ENCODE results near the gene CYLD.
A peak's percentile ranks its signal among the peaks of the same experiment; 100 is the strongest.

CYLD gene

GRCh38 chr16:50739031-50739430, 2.9 kb upstream of the CYLD start:
- TF ChIP-seq, protein P1, sequence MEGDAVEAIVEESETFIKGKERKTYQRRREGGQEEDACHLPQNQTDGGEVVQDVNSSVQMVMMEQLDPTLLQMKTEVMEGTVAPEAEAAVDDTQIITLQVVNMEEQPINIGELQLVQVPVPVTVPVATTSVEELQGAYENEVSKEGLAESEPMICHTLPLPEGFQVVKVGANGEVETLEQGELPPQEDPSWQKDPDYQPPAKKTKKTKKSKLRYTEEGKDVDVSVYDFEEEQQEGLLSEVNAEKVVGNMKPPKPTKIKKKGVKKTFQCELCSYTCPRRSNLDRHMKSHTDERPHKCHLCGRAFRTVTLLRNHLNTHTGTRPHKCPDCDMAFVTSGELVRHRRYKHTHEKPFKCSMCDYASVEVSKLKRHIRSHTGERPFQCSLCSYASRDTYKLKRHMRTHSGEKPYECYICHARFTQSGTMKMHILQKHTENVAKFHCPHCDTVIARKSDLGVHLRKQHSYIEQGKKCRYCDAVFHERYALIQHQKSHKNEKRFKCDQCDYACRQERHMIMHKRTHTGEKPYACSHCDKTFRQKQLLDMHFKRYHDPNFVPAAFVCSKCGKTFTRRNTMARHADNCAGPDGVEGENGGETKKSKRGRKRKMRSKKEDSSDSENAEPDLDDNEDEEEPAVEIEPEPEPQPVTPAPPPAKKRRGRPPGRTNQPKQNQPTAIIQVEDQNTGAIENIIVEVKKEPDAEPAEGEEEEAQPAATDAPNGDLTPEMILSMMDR (conservative IDR thresholded peaks at IDR 0.05; ENCODE audit: low read depth, low read length), result no peak
- H3K4me3 ChIP-seq (ENCODE audit: low read depth, low read length), result no peak overlapping the region
- DNase-seq (ENCODE audit: low read depth), result no peak

DNA sequence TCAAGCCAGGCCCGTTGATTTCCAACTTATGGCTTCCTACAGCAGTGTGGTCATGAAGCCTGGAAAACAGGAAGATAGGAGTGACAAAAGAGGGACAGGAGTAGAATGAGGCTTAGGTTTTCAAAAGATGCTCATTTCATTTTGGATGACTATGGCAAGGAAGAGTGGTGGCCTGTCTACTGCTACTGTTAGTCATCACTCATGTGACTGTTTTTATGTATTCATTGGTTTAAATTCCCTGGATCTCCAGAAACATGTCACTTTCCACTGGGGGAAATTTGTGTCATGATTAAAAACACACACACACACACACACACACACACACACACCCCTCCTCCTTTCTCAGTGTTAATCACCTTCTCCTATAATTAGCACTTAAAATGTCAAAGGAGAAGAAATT, 1.1 kb upstream of the CYLD start:
- DNase-seq (ENCODE audit: low read depth), result no peak
- no peak overlapping the region for H3K4me3 ChIP-seq (ENCODE audit: low read depth, low read length)
- TF ChIP-seq, protein P1 (conservative IDR thresholded peaks at IDR 0.05; ENCODE audit: low read depth, low read length), result no peak

DNA sequence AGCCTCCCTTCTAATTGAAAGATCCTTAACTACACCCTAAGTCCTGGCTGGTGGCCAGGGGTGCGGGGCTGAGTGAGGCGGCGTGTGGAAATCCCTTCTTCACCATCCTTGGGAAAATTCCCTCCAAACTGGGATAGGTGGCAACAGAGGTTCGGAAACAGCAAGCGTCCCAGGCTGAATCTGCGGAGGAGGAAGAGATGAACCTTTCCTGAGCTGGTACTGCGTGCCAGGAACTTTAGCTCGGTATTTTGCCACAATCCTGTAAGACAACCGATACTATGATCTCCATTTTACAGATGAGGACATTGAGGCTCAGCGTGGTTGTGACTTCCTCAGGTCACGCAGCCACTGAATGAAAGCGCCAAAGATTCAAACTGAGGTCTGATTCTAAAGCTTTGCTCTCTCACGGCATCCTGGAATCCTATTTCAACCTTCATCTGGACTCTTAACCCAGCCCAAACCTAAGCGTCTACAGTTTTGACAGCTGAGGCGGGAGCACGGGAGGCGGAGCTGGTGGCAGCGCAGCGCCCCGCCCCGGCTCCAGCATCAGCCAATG, 583 bp upstream of the CYLD start:
- TF ChIP-seq, protein P1 (conservative IDR thresholded peaks at IDR 0.05; ENCODE audit: low read depth, low read length), result no peak
- DNase-seq (ENCODE audit: low read depth), result no peak
- peak overlapping the region; percentile 56 for H3K4me3 ChIP-seq (ENCODE audit: low read depth, low read length)

GRCh38 chr16:50742576-50743200, 802 bp downstream of the CYLD start:
- DNase-seq (ENCODE audit: low read depth), result peak; percentile 57
- peak overlapping the region; percentile 76 for H3K4me3 ChIP-seq (ENCODE audit: low read depth, low read length)
- TF ChIP-seq, protein P1 (conservative IDR thresholded peaks at IDR 0.05; ENCODE audit: low read depth, low read length), result no peak

GRCh38 chr16:50743581-50744225, 1.8 kb downstream of the CYLD start:
- no peak for DNase-seq (ENCODE audit: low read depth)
- H3K4me3 ChIP-seq (ENCODE audit: low read depth, low read length), result no peak overlapping the region
- TF ChIP-seq, protein P1 (conservative IDR thresholded peaks at IDR 0.05; ENCODE audit: low read depth, low read length), result no peak

DNA sequence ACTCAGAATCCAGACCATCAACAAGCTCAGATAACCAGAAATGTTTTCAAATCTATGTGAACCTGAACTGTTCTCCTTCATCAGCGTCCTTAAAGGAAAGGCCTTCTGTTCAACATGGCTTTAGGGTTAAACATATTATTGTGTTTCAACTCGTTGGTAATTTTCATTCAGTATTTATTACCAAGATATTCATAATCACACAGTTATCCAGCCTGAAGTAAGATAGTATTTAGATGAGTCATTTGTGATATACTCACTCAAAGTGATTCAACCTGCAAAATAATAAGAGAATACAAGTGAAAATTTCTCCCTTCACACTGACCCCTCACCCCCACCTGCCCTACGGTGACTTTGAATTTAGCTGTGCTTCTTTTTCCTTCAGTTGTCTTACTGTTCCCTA, 3.0 kb downstream of the CYLD start:
- H3K4me3 ChIP-seq (ENCODE audit: low read depth, low read length), result no peak overlapping the region
- peak; percentile 19 for DNase-seq (ENCODE audit: low read depth)
- TF ChIP-seq, protein P1 (conservative IDR thresholded peaks at IDR 0.05; ENCODE audit: low read depth, low read length), result no peak
